Adipocyte (in vitro differentiated cells): ENCODE data around the gene TINAG.

Experiments used
- DNase-seq: peaks from one replicate; pipeline ENCODE4 v3.0.0-alpha.2; 2015; ENCODE audit warnings: low read depth
- H3K27me3 ChIP-seq: replicated peaks from 2 replicates; pipeline ENCODE4 v1.7.0; 2013; ENCODE audit warnings: mild to moderate bottlenecking, low read length, moderate library complexity; ENCODE audit not compliant: control insufficient read depth, insufficient read depth
- H3K36me3 ChIP-seq: 2 replicates; pipeline ENCODE4 v1.7.0; 2013; ENCODE audit warnings: low read length, mild to moderate bottlenecking, moderate library complexity; ENCODE audit not compliant: control insufficient read depth, insufficient read depth, severe bottlenecking
- H3K4me1 ChIP-seq: 2 replicates; pipeline ENCODE4 v1.7.0; 2013; ENCODE audit warnings: mild to moderate bottlenecking, low read length, moderate library complexity; ENCODE audit not compliant: control insufficient read depth, insufficient read depth
- H3K4me3 ChIP-seq: 2 replicates; pipeline ENCODE4 v1.7.0; 2013; ENCODE audit warnings: mild to moderate bottlenecking, low read length, moderate library complexity
- H3K9ac ChIP-seq: 2 replicates; pipeline ENCODE4 v1.7.0; 2013; ENCODE audit warnings: mild to moderate bottlenecking, low read length, moderate library complexity
- H3K9me3 ChIP-seq: 2 replicates; pipeline ENCODE4 v1.7.0; 2013; ENCODE audit warnings: mild to moderate bottlenecking, low read length, moderate library complexity; ENCODE audit not compliant: control insufficient read depth

The TINAG gene

DNA sequence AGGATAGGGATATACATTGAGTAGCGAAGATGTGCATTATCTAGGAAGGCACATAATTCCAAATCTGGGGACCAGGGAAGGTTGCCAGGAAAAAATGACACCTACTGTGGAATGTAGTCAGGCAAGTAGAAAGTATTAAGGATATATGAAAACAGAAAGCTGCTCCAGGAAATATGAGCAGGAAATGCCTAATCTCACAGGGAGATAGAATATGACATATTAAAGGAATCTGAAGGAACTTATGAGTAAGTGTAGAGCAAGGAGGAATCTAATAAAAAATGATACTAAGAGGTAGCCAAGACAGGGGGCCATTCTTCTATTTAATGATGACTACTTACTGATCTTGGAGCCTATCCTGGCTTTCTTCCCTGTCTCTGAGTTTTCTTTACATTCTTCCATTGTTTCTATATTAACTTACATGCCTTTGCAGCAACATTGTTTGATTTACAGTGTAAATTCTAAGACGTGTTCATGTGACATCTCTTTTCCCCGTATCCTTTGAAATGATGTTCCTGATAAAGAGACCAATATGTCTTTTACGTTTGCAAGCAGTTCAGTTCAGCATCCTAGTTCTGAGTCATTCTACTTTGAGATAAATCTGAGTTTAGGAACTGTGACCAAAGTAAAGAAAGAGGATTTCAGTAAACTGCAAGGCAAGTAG, 58.6 kb downstream of the TINAG start:
- Histone ChIP-seq H3K36me3 (no peaks in the 10 kb centered on the region), H3K9ac (no peak overlapping the region), H3K27me3 (no peaks in the 10 kb centered on the region), H3K4me3 (no peak overlapping the region), H3K9me3 (no peaks in the 10 kb centered on the region), H3K4me1 (no peaks in the 10 kb centered on the region)
- DNase-seq: peak; percentile 6

DNA sequence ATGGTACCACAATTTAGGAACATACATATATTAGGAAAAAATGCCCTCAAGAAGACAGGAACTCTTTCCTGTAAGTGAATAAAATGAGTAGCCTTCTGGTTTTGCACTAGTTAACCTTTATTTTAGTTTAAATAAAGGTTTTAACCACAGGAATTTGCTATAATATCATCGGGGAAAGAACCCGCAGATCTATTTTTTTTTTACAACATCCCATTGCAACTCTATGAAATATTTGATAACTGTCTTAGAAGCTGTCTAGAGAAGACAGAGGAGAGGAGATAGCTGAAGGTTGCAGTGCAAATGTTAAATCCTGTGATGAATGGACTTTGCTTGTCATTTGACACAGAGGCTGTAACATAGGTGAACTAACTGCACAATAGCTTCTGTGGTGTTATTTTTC, 69.5 kb downstream of the TINAG start:
- no peaks in the 10 kb centered on the region for H3K27me3 ChIP-seq
- H3K36me3 ChIP-seq: no peaks in the 10 kb centered on the region
- no peaks in the 10 kb centered on the region for H3K9me3 ChIP-seq
- no peak overlapping the region for H3K4me3 ChIP-seq
- no peaks in the 10 kb centered on the region for H3K4me1 ChIP-seq
- DNase-seq: peak; percentile 13
- H3K9ac ChIP-seq: no peak overlapping the region

DNA sequence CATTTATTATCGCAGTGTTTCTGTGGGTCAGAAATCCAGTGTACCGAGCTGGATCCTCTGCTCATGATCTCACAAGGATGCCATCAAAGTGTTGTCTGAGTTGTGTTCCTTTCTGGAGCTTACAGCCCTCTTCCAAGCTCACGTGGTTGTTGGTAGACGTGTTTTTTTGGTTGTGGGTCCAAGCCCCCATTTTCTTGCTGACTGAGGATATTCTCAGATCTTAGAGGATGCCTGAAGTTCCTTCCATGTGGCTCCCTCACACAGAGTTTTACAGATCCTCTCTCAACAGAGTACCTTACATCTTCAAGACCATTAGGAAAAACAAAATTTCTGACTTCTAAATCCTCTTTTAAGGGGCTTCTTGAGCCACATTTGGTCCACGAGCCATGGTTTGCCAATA, 78.1 kb downstream of the TINAG start:
- H3K9me3 ChIP-seq: no peaks in the 10 kb centered on the region
- no peaks in the 10 kb centered on the region for H3K27me3 ChIP-seq
- DNase-seq: no peak
- H3K9ac ChIP-seq: no peak overlapping the region
- no peaks in the 10 kb centered on the region for H3K36me3 ChIP-seq
- no peak overlapping the region for H3K4me3 ChIP-seq
- H3K4me1 ChIP-seq: no peaks in the 10 kb centered on the region

DNA sequence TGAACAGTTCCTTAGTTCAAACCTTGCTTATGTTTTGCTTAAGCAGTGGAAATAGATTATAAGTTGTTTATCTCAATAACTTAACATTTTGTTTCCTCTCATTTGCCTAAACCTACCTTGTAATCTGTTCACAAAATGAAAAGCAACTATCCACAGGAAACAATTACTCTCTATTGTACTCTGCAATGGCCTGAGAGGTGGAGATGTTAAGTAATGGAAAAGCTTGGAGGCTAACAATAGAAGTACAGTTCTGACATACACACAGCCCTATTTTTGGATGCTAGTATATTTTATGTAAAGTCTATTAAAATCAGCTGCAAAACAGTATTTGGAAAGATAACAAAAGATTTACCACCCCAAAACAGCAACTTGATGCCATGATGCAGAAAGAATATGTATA, 82.1 kb downstream of the TINAG start:
- Histone ChIP-seq H3K4me1 (no peaks in the 10 kb centered on the region), H3K36me3 (no peaks in the 10 kb centered on the region), H3K9me3 (no peaks in the 10 kb centered on the region), H3K27me3 (no peaks in the 10 kb centered on the region), H3K9ac (no peak overlapping the region), H3K4me3 (no peak overlapping the region)
- no peak for DNase-seq

DNA sequence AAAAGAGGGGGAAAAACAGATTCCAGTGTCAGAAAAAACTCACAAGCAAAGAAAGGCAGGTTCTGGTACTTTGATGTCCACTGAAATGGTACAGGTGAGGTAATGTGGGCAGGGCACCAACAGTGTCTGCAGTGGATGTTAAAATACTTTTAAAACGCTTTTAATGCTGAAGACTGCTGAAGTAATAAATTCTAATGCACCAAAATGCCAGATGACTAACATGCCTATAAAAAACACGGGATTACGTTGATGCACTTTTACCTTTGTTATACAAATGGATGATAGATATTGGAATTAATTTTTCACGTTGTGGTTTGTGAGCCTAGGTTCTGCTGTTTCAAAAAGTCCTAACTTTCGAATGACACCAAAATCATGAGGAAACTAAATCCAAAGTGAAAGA, 83.3 kb downstream of the TINAG start:
- Histone ChIP-seq H3K4me3 (no peak overlapping the region), H3K4me1 (no peaks in the 10 kb centered on the region), H3K9me3 (no peaks in the 10 kb centered on the region), H3K27me3 (no peaks in the 10 kb centered on the region), H3K9ac (no peak overlapping the region), H3K36me3 (no peaks in the 10 kb centered on the region)
- no peak for DNase-seq

DNA sequence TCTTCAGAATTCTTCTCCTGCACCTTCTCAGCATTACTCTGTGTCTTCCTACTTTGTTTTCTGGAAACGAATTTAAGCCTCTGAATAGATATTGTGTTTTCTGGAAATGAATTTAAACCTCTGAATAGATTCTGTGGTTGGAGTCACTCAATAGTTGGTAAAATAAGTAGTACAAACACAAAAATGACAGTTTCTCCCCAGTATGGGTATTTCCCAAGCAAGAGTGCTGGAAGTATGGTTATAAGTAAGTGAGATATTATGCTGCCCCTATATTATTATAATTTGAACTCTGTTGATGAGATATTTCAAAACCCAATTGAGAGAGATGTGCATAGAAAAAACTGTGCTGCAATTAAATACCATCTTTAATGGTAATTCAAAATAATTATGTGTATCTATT, 94.9 kb downstream of the TINAG start:
- H3K4me3 ChIP-seq: no peak overlapping the region
- H3K9me3 ChIP-seq: no peaks in the 10 kb centered on the region
- no peaks in the 10 kb centered on the region for H3K27me3 ChIP-seq
- no peaks in the 10 kb centered on the region for H3K36me3 ChIP-seq
- no peak overlapping the region for H3K9ac ChIP-seq
- peaks cover 10% of the 10 kb centered on the region for H3K4me1 ChIP-seq
- DNase-seq: no peak

DNA sequence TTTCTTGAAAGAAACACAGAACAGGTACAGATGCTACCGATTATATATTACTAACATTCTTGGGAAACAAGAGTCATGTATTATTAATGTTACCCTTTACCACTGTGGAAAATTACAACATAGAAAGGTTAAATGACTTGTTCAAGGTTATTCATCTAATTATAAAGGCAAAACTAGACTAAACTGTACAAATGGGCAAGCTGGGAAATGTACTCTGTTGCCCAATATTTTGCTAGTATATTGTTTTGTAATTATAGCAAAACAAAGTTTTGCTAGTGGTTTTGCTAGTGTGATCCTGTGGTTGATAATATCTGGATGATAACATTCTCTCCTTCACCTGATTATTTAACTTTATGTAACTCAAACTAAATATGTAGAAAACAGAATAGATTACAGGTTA, 96.5 kb downstream of the TINAG start:
- DNase-seq: no peak
- H3K27me3 ChIP-seq: no peaks in the 10 kb centered on the region
- no peaks in the 10 kb centered on the region for H3K36me3 ChIP-seq
- H3K9ac ChIP-seq: no peak overlapping the region
- H3K4me1 ChIP-seq: peaks cover 10% of the 10 kb centered on the region
- H3K9me3 ChIP-seq: no peaks in the 10 kb centered on the region
- H3K4me3 ChIP-seq: no peak overlapping the region

DNA sequence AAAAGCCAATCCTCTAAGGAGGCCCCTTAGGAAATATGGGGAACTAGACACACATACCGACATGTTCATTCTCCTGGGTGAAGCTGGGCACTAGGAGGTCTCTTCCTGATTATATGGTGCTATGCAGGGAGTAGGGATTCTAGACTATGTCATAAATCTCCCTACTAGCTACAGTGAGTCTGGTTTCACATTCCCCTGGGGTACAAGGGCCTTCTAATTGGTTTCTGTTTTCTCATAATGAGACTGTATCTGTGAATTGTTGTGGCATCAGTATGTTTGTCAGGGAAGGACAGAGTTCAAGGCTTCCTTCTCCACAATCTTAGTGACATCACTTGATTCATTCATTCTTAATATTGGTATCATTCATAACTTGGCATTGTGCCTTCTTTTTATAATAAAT, 103.5 kb downstream of the TINAG start:
- no peak overlapping the region for H3K4me3 ChIP-seq
- H3K9ac ChIP-seq: no peak overlapping the region
- H3K9me3 ChIP-seq: no peaks in the 10 kb centered on the region
- H3K27me3 ChIP-seq: no peaks in the 10 kb centered on the region
- no peaks in the 10 kb centered on the region for H3K4me1 ChIP-seq
- H3K36me3 ChIP-seq: no peaks in the 10 kb centered on the region
- no peak for DNase-seq

DNA sequence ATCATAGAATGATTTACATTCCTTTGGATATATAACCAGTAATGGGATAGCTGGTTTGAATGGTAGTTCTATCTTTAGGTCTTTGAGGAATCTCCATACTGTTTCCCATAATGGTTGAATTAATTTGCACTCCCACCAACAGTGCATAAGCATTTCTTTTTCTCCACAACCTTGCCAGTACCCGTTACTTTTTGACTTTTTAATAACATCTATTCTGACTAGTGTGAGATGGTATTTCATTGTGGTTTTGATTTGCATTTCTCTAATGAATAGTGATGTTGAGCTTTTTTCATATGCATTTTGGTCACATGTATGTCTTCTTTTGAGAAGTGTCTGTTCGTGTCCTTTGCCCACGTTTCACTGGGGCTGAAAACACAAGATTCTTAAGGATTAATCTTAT, 107.3 kb downstream of the TINAG start:
- H3K4me3 ChIP-seq: no peak overlapping the region
- H3K4me1 ChIP-seq: peaks cover 8% of the 10 kb centered on the region
- H3K36me3 ChIP-seq: no peaks in the 10 kb centered on the region
- H3K27me3 ChIP-seq: no peaks in the 10 kb centered on the region
- no peak for DNase-seq
- H3K9me3 ChIP-seq: peaks cover 4% of the 10 kb centered on the region
- no peak overlapping the region for H3K9ac ChIP-seq

DNA sequence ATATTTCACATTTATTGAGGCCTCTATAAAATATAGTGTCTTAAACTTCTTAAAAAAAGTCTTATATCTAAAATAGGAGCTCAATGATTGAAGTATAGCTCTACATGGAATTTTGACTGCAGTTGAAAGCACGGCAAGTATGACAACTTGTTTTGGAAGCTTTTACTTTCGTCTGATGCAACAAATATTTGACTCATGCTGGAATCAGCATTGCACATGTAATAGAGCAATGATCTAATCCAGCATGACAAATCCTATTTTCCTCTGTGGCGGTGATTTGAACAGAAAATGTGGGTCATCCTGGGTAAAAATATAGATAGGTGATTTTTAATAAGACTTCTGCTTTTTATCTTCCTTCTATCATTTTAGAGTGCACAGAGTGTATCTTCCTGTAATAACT, 111.6 kb downstream of the TINAG start:
- peaks cover 8% of the 10 kb centered on the region for H3K4me1 ChIP-seq
- peaks cover 4% of the 10 kb centered on the region for H3K9me3 ChIP-seq
- peak; percentile 96 for DNase-seq
- H3K36me3 ChIP-seq: no peaks in the 10 kb centered on the region
- H3K9ac ChIP-seq: no peak overlapping the region
- peak overlapping the region; percentile 10 for H3K4me3 ChIP-seq
- no peaks in the 10 kb centered on the region for H3K27me3 ChIP-seq

DNA sequence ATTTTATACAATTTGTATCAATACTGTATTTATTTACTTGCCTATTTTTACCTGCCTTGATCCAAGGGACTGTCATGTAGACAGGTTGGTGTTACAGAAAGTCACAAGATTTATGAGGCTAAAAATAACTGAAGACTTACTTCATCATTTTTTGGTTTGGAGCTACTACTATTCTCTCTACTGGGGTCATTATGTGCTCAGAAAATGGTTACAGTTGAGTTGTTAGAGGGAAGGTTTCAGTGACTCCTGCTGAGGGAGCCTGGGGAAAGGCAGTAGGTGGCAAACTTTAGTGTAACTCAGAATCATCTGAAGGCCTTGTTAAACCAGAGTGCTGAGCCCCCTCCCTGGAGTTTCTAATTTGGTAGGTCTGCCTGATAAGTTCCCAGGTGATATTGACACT, 118.8 kb downstream of the TINAG start:
- DNase-seq: no peak
- no peak overlapping the region for H3K9ac ChIP-seq
- peaks cover 10% of the 10 kb centered on the region for H3K4me1 ChIP-seq
- H3K36me3 ChIP-seq: no peaks in the 10 kb centered on the region
- no peak overlapping the region for H3K4me3 ChIP-seq
- no peaks in the 10 kb centered on the region for H3K9me3 ChIP-seq
- no peaks in the 10 kb centered on the region for H3K27me3 ChIP-seq

DNA sequence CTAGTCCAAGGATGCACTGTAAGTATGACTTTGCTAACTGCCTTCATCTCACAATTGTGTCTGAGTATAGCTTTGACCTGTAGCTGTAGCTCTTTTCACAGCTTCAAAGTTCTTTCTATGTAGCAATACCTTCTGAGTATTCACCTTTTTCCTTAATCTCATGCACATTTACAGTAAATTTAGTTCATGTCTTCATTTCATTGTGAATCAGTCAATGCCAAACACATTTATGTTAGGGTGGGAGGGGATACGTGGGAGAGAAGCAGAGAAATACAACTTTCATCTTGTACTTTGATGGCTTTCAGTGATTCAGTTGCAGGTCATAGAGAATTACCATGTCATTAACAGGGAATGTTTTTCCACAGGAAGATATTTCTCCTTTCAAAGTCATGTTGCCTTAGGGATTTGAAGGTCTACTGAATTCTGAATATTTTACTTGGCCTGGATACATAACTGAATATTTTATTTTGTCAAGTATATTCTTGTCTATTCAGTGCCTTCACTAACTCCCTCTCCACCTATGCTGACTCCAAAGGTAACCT, 119.2 kb downstream of the TINAG start:
- Histone ChIP-seq H3K4me3 (no peak overlapping the region), H3K9ac (no peak overlapping the region), H3K36me3 (no peaks in the 10 kb centered on the region), H3K27me3 (no peaks in the 10 kb centered on the region), H3K4me1 (peaks cover 12% of the 10 kb centered on the region), H3K9me3 (no peaks in the 10 kb centered on the region)
- DNase-seq: peak; percentile 31
